Liver (tissue), 9 donors: Measurements from ENCODE around the gene TMEM236. TPM values are rescaled to one million over a fixed set of nuclear protein-coding genes. Genes with fewer than 3 reads are reported as not detected.

Experiments used
- DNase-seq: peaks from one replicate; pipeline ENCODE4 v3.0.0-alpha.2; 2017; ENCODE audit warnings: low spot score
- H3K27ac ChIP-seq, 2 donors: one replicate each; pipeline ENCODE4 v1.7.0; 2013; ENCODE audit warnings: inconsistent platforms in 2 of 2, low read length in 2 of 2, control low read depth in 1 of 2, low read depth in 1 of 2, mild to moderate bottlenecking in 1 of 2
- H3K27me3 ChIP-seq, 4 donors: one replicate each; pipeline versions ENCODE4 v1.6.1 to v1.7.0; 2013; ENCODE audit warnings: low read length in 3 of 4, inconsistent platforms in 1 of 4, mild to moderate bottlenecking in 1 of 4, moderate library complexity in 1 of 4; ENCODE audit not compliant: control insufficient read depth in 4 of 4, insufficient read depth in 4 of 4
- H3K36me3 ChIP-seq, 4 donors: one replicate each; pipeline versions ENCODE4 v1.6.1 to v1.7.0; 2013; ENCODE audit warnings: low read length in 3 of 4, mild to moderate bottlenecking in 3 of 4, low read depth in 1 of 4, moderate library complexity in 1 of 4; ENCODE audit not compliant: control insufficient read depth in 4 of 4, insufficient read depth in 3 of 4
- H3K4me1 ChIP-seq, 4 donors: one replicate each; pipeline versions ENCODE4 v1.6.1 to v1.7.0; 2013; ENCODE audit warnings: low read length in 3 of 4, mild to moderate bottlenecking in 3 of 4, moderate library complexity in 1 of 4; ENCODE audit not compliant: control insufficient read depth in 4 of 4, insufficient read depth in 4 of 4
- H3K4me3 ChIP-seq, 3 donors: one replicate each; pipeline versions ENCODE4 v1.6.1 to v1.7.0; 2013; ENCODE audit warnings: low read length in 3 of 3, control low read depth in 1 of 3, low read depth in 1 of 3, mild to moderate bottlenecking in 1 of 3
- H3K9ac ChIP-seq, 2 donors: one replicate each; pipeline ENCODE4 v1.7.0; 2013; ENCODE audit warnings: low read length in 2 of 2, mild to moderate bottlenecking in 2 of 2, moderate library complexity in 2 of 2, control low read depth in 1 of 2, low read depth in 1 of 2
- H3K9me3 ChIP-seq, 4 donors: one replicate each; pipeline versions ENCODE4 v1.6.1 to v1.7.0; 2013; ENCODE audit warnings: low read length in 3 of 4; ENCODE audit not compliant: control insufficient read depth in 4 of 4
- ATF3 ChIP-seq: IDR thresholded peaks from 2 replicates; pipeline ENCODE4 v1.6.1; 2016; ENCODE audit warnings: antibody characterized with exemption
- FOXA1 ChIP-seq: IDR thresholded peaks from 2 replicates; pipeline ENCODE4 v1.6.1; 2016; ENCODE audit warnings: antibody characterized with exemption
- FOXA2 ChIP-seq: IDR thresholded peaks from 2 replicates; pipeline ENCODE4 v1.6.1; 2016; ENCODE audit warnings: antibody characterized with exemption
- HNF4A ChIP-seq, 2 donors: conservative IDR thresholded peaks; 2 replicates each; pipeline ENCODE4 v1.6.1; 2016; ENCODE audit warnings: antibody characterized with exemption in 2 of 2, mild to moderate bottlenecking in 2 of 2
- HNF4G ChIP-seq: IDR thresholded peaks from 2 replicates; pipeline ENCODE4 v1.6.1; 2016; ENCODE audit warnings: antibody characterized with exemption
- JUND ChIP-seq, 2 donors: IDR thresholded peaks; 2 replicates each; pipeline ENCODE4 v1.6.1; 2016; ENCODE audit warnings: antibody characterized with exemption in 2 of 2
- NR2F2 ChIP-seq: IDR thresholded peaks from 2 replicates; pipeline ENCODE4 v1.6.1; 2016; ENCODE audit warnings: antibody characterized with exemption
- RAD21 ChIP-seq, 2 donors: IDR thresholded peaks; 2 replicates each; pipeline ENCODE4 v1.6.1; 2016; ENCODE audit warnings: antibody characterized with exemption in 2 of 2, mild to moderate bottlenecking in 2 of 2
- REST ChIP-seq: IDR thresholded peaks from 2 replicates; pipeline ENCODE4 v1.6.1; 2016; ENCODE audit warnings: antibody characterized with exemption, mild to moderate bottlenecking
- WGBS: extraction: QIAGEN DNeasy Blood & Tissue Kit; methylation state at CpG from one replicate; pipeline ENCODE4 v1.1.7; 2013; 5-methylcytosine and 5-hydroxymethylcytosine counted together
- polyA plus RNA-seq, 2 donors: library from polyadenylated mRNA; stranded (reverse) in 1 of 2; unstranded in 1 of 2; fragments of 200-250 nt in 1 of 2; fragments of >200 nt in 1 of 2; fragmentation: Nextera tagmentation in 1 of 2; extraction: Ambion mirVana in 1 of 2; gene quantifications; one replicate each; pipeline versions ENCODE4 v1.2.1 to v1.2.3, GENCODE V29; 2013 to 2015
- total RNA-seq, 2 donors: library from RNA; depleted of rRNA; stranded (reverse); fragments of >200 nt; gene quantifications; one replicate each; pipeline ENCODE4 v1.2.3, GENCODE V29; 2014
- TF ChIP-seq, protein P1 (sequence below): IDR thresholded peaks from 2 replicates; pipeline ENCODE4 v1.6.1; 2016; ENCODE audit warnings: antibody characterized with exemption
- TF ChIP-seq, protein P2 (sequence below): fragments of 150-350 bp; IDR thresholded peaks from 2 replicates; pipeline ENCODE4 v1.5.1; 2017; ENCODE audit warnings: improper control_type of control experiment, low read depth, low read length; ENCODE audit not compliant: missing input control
- donor health status: healthy.
- donor health status: healthy.
- donor health status: healthy.
- donor health status: healthy.
- donor health status: healthy.

The TMEM236 gene
- total and polyA plus RNA-seq, 4 donors, result 0.07 to 0.28 (median 0.12) TPM

DNA sequence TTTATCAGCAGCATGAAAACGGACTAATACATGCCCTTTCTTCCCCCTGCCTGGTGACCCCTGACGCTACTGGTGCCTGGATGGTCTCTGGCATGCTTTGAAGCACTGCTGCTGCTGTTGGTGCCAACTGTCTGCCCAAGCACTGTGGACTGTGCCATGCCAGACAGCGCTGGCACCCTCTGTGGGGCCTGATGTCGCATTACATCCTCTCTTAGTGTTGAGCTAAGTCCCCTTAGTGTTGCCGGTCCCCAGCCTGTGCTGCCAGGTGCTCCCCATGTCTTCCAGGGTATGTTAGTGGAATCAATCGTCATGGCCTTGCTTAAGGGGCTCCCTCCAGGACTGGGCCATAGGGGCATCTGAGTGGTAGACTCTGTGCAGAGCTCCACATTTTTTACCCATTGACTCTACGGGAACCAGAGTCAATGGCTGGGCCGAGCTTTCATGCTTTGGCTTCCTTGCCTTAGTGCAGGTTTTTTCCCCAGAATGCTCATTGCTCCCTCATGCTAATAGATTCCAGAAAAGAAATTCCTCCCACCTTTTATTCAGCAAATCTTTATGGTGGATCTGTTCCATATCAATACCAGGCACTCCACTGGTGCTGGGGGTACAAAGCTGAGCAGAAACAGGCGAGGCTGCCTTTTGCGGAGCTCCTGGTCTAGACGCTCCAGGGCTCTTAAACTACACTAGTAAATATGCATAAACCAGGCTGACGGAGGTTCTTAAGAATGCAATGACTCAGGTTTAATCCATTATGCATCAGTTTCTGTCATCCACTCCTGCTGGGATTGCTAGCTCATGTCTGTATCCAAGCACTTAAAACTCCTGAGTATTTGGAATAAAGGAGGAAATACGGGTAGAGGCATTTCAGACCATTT lies 35.3 kb downstream of the TMEM236 start:
- no peaks in the 10 kb centered on the region for H3K36me3 ChIP-seq
- no peak for DNase-seq
- H3K4me3 ChIP-seq, result no peak overlapping the region
- H3K4me1 ChIP-seq, result no peaks in the 10 kb centered on the region
- TF ChIP-seq, protein P1, sequence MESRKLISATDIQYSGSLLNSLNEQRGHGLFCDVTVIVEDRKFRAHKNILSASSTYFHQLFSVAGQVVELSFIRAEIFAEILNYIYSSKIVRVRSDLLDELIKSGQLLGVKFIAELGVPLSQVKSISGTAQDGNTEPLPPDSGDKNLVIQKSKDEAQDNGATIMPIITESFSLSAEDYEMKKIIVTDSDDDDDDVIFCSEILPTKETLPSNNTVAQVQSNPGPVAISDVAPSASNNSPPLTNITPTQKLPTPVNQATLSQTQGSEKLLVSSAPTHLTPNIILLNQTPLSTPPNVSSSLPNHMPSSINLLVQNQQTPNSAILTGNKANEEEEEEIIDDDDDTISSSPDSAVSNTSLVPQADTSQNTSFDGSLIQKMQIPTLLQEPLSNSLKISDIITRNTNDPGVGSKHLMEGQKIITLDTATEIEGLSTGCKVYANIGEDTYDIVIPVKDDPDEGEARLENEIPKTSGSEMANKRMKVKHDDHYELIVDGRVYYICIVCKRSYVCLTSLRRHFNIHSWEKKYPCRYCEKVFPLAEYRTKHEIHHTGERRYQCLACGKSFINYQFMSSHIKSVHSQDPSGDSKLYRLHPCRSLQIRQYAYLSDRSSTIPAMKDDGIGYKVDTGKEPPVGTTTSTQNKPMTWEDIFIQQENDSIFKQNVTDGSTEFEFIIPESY, result no peak
- TF ChIP-seq RAD21 (IDR thresholded peaks at IDR 0.05), result no peak
- TF ChIP-seq HNF4G, result no peak
- no peak for TF ChIP-seq HNF4A (conservative IDR thresholded peaks at IDR 0.05)
- H3K27ac ChIP-seq, result no peak overlapping the region
- H3K9me3 ChIP-seq, result no peaks in the 10 kb centered on the region
- H3K9ac ChIP-seq, result no peak overlapping the region
- peaks cover 0 to 2% (median 0%) of the 10 kb centered on the region in 4 donors for H3K27me3 ChIP-seq
- WGBS, result 93% methylated on average over 13 of the region's 13 CpGs

DNA sequence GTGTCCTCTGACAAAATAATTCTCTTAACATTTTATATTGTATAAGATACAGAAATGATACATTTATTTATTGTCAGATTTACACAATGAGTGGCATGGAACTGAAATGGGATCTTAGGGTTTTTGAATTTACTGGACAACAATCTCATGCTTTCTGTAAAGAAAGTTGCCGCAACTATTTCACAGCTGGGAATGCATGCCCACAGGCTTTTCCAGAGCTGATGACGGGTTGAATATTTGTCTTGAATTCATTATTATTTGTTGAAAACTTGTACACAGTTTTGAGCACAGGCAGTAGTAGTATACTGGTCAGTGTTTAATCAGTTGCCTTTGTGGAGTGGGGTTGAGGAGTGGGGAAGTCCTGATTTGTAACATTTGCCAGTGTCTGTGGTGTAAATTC lies 36.6 kb downstream of the TMEM236 start:
- Histone ChIP-seq H3K4me3 (no peak overlapping the region), H3K9me3 (no peaks in the 10 kb centered on the region), H3K4me1 (no peaks in the 10 kb centered on the region), H3K27me3 (peaks cover 0 to 4% (median 0%) of the 10 kb centered on the region in 4 donors), H3K36me3 (no peaks in the 10 kb centered on the region), H3K9ac (no peak overlapping the region), H3K27ac (no peak overlapping the region)
- TF ChIP-seq HNF4G (no peak), FOXA1 (no peak), JUND (IDR thresholded peaks at IDR 0.05) (no peak), NR2F2 (no peak), ATF3 (no peak), REST (no peak), FOXA2 (no peak), RAD21 (IDR thresholded peaks at IDR 0.05) (no peak)
- TF ChIP-seq, protein P2, sequence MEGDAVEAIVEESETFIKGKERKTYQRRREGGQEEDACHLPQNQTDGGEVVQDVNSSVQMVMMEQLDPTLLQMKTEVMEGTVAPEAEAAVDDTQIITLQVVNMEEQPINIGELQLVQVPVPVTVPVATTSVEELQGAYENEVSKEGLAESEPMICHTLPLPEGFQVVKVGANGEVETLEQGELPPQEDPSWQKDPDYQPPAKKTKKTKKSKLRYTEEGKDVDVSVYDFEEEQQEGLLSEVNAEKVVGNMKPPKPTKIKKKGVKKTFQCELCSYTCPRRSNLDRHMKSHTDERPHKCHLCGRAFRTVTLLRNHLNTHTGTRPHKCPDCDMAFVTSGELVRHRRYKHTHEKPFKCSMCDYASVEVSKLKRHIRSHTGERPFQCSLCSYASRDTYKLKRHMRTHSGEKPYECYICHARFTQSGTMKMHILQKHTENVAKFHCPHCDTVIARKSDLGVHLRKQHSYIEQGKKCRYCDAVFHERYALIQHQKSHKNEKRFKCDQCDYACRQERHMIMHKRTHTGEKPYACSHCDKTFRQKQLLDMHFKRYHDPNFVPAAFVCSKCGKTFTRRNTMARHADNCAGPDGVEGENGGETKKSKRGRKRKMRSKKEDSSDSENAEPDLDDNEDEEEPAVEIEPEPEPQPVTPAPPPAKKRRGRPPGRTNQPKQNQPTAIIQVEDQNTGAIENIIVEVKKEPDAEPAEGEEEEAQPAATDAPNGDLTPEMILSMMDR, result no peak
- DNase-seq, result no peak
- WGBS, result 98% methylated on average over 2 of the region's 2 CpGs
